Heart left ventricle (tissue), 13 donors: ENCODE results near the gene LMF1.

Source experiments
- POLR2A ChIP-seq, 2 donors: fragments of 450-650 bp; IDR thresholded peaks; one replicate each; pipeline ENCODE4 v1.6.1; 2017; ENCODE audit warnings: antibody characterized with exemption in 2 of 2, mild to moderate bottlenecking in 2 of 2, moderate library complexity in 2 of 2
- TF ChIP-seq, protein P1 (sequence below), 12 donors: fragments of 200-600 bp; sonication (generic) in 4 of 12; IDR thresholded peaks; one replicate each; pipeline versions ENCODE4 v1.5.0 to v1.8.0; 2018 to 2022; ENCODE audit warnings: antibody characterized with exemption in 12 of 12, mild to moderate bottlenecking in 5 of 12
- donor health status: ischemic (EF 13 %, LVEDD 7.1; RV severe dilation, severe dysfunction).
- donor health status: DM: no; HTN: yes; CAD: no.
- donor health status: DM: no; HTN: no; CAD: no.
- donor health status: ischemic (EF 25% LVEDD 6.9; RV normal size, moderate dysfunction).
- donor health status: ischemic (EF 25% LVEDD 5.7; RV mildly dilated, moderate dysfunction).
- donor health status: ischemic (EF 35%, LVEDD 5.7; RV mildly dilated, moderate dysfunction).
- donor health status: nonischemic (EF 11% LVEDD 7.7; RV severe dilation, severe dysfunction).
- donor health status: DM: yes; HTN: yes; CAD: no.
- donor health status: PGD.
- donor health status: ischemic (EF 29% LVEDD 5.4; RV normal size, mild dysfunction).
- donor health status: nonischemic (EF 23%, LVEDD 6.1; RV moderate dilation, normal function).

- TF ChIP-seq, protein P1, sequence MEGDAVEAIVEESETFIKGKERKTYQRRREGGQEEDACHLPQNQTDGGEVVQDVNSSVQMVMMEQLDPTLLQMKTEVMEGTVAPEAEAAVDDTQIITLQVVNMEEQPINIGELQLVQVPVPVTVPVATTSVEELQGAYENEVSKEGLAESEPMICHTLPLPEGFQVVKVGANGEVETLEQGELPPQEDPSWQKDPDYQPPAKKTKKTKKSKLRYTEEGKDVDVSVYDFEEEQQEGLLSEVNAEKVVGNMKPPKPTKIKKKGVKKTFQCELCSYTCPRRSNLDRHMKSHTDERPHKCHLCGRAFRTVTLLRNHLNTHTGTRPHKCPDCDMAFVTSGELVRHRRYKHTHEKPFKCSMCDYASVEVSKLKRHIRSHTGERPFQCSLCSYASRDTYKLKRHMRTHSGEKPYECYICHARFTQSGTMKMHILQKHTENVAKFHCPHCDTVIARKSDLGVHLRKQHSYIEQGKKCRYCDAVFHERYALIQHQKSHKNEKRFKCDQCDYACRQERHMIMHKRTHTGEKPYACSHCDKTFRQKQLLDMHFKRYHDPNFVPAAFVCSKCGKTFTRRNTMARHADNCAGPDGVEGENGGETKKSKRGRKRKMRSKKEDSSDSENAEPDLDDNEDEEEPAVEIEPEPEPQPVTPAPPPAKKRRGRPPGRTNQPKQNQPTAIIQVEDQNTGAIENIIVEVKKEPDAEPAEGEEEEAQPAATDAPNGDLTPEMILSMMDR (IDR thresholded peaks at IDR 0.05): no peak
- no peak for TF ChIP-seq POLR2A (IDR thresholded peaks at IDR 0.05)
These were observed 56.9 kb downstream of the LMF1 start for GRCh38 chr16:913817-914439.
